Activated CD4-positive, alpha-beta T cell treated with anti-CD3 and anti-CD28 coated beads, Interleukin-2, amount 50 U/mL, for 24 hours (primary cell): ENCODE data around the gene MACROD2.

Experiments used
- DNase-seq, 2 donors: peaks; one replicate each; pipeline ENCODE4 v3.0.0-alpha.2; 2020; ENCODE audit warnings: low read depth in 1 of 2, low spot score in 1 of 2

The MACROD2 gene

DNA sequence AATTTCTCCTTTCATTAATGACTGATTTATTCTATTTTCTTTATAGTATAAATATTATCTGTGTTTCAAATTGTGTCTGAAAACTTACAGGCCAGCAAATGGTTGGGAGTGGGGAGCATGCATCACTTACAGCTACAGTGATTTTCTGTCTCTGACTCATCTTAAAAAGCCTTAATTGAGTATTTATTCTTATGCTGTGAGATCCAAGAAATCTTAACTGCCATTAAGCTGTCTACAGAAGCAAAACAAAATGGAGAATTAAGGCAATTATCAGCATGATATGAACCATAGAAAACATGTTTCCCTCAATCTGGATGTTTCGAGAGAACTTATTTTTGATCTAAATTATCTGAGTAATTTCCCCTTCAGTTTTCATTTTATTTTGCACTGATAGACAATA, 1746.8 kb downstream of the MACROD2 start:
- no peak for DNase-seq

GRCh38 chr20:15742627-15743026, 1747.3 kb downstream of the MACROD2 start:
- DNase-seq, result no peak

- no peak for DNase-seq
These were observed 1760.9 kb downstream of the MACROD2 start for GRCh38 chr20:15756002-15756753.

GRCh38 chr20:15756754-15757115, 1761.4 kb downstream of the MACROD2 start:
- DNase-seq, result no peak

GRCh38 chr20:15759594-15759993, 1764.3 kb downstream of the MACROD2 start:
- no peak for DNase-seq

DNA sequence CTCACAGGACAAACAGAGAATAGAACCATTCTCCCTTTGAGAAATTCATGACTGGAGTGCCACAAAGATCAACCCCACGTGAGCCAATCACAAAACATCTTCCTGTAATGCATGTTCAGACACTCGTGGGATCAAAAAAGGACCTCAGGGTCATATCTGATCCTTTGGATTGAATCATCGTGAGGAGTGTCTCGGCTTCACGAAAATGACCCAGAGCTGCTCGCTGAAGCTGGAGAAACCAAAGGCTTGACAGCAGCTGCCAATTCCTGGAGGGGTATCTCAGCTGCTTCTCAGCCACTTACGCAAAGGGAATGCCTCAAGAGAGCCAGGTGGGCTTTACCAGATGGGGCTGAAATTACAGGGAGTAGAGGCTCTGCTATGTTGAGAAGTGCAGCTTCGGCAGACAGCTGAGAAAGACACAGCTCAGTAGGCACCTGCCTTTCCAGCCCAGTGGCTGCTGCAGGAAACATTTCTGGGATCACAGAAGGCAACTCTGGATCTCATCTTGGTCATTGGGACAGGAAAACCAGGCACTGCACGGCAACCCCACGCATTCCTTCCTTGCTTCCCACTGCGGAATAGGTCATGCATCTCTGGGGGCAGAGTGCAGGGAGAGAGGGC, 1764.8 kb downstream of the MACROD2 start:
- DNase-seq, result no peak

GRCh38 chr20:15763366-15763765, 1768.0 kb downstream of the MACROD2 start:
- DNase-seq, result no peak

- no peak for DNase-seq
These were observed 1772.3 kb downstream of the MACROD2 start for GRCh38 chr20:15767586-15767985.

DNA sequence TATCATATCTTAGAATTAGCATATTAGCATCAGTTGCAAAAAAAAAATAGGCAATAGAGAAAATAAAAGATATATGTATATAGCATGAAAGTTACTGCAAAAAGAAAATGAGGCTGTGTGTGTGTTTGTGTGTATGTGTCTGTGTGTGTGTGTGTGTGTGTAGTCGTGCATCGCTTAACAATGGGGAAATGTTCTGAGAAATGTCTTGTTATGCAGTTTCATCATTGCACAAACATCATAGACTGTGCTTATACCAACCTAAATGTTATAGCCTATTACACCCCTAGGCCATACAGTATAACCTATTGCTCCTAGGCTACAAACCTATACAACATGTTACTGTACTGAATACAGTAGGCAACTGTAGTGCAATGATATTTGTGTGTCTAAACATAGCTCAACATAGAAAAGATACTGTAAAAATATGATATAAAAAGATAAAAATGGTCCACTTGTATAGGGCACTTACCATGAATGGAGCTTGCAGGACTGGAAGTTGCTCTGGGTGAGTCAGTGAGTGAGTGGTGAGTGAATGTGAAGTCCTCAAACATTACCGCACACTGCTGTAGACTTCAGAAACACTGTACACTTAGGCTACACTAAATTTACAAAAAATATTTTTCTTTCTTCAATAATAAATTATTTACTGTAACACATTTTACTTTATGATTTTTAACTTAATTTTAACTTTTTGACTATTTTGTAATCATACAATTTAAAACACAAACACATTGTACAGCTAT, 1772.9 kb downstream of the MACROD2 start:
- no peak for DNase-seq

DNA sequence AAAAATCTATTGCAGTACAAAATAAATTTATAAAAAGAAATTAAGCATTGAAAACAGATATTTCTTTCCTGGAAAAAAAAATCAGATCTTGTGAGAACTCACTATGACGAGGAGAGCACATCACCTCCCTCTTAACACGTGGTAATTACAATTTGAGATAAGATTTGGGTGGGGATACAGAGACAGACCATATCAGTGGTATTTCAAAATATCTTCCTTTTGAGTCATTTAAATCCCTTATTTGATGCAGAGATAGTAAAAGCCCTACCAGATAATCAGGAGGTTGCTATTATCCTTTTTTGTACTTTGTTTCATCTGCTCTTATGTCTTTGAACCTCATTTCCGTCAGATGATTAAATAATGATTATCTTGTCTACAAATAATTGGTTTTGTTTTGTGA, 1777.5 kb downstream of the MACROD2 start:
- no peak for DNase-seq

GRCh38 chr20:15774926-15775325, 1779.6 kb downstream of the MACROD2 start:
- DNase-seq, result no peak

GRCh38 chr20:15776770-15777466, 1781.6 kb downstream of the MACROD2 start:
- DNase-seq, result no peak

GRCh38 chr20:15784020-15784419, 1788.7 kb downstream of the MACROD2 start:
- DNase-seq, result no peak

GRCh38 chr20:15789079-15789478, 1793.8 kb downstream of the MACROD2 start:
- no peak for DNase-seq

DNA sequence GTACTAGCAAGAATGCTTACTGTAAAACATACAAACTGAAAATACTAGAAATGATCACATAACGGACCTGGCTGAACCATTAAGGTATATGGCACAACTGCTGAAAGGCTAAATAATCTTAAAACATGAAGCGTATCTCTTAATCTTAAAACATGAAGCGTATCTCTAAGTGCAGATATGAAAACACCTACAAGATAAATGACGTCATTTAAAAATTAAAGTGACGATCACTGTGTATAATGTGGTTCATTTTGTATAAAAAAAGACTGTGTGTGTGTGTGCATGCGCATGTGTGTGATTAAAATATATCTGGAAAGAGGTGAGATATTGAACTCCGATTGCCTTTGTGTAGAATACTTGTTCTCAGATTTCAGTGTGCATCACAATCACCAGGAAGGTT, 1797.5 kb downstream of the MACROD2 start:
- DNase-seq, result no peak

DNA sequence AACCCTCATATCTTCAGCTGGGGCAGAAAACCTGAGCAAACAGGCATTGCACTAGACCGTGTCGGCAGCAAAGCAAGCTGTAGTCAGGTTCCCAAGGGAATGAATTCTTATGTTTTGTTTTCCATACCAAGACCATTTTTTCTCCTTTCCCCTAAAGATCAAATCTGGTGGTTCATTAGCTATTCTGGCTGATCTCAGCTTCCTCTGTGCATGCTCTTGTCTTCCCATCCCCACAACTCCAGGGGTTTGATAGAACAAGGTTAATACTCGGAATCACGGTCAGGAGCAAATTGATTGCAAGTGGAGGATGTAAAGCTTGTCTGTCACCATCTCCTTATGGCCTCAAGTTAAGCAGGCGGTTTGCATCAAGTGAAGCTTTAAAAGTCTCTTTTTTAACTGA, 1799.1 kb downstream of the MACROD2 start:
- DNase-seq, result no peak

DNA sequence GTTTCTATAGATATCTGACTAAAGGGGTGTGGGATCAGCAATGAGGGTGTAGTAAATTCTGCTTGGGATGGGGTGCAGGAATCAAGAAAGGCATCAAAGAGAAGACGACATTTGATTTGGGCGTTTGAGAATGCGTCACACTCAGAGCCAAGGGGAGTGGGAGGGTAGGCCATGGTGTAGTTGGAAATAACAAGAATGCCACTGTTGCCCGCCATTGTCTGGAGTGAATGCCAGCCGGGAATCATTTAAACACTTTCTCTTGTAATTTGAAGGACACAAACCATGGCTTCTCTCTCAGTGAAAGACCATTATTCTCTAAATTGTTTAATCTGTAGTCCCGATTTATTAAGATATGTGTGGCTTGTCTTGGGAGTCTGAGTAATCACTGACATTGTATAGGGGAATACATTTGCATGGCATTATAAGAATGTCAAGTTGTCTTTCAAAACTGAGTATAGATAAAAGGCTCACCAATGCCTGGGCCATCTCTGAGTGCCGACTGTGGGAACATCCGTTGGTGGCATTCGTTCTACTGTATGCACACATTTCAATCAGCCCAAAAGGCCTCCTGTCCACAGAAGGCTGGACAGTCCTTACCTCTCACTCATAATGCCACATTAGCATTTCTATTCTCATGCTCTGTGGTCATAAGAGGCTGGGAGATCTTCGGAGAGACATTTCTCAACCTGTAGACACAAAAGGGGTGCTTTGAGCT, 1800.1 kb downstream of the MACROD2 start:
- no peak for DNase-seq

- no peak for DNase-seq
These were observed 1804.6 kb downstream of the MACROD2 start for GRCh38 chr20:15799871-15800270.

- DNase-seq, result no peak
These were observed 1806.7 kb downstream of the MACROD2 start for GRCh38 chr20:15802020-15802419.

- no peak for DNase-seq
These were observed 1809.8 kb downstream of the MACROD2 start for GRCh38 chr20:15805154-15805553.

DNA sequence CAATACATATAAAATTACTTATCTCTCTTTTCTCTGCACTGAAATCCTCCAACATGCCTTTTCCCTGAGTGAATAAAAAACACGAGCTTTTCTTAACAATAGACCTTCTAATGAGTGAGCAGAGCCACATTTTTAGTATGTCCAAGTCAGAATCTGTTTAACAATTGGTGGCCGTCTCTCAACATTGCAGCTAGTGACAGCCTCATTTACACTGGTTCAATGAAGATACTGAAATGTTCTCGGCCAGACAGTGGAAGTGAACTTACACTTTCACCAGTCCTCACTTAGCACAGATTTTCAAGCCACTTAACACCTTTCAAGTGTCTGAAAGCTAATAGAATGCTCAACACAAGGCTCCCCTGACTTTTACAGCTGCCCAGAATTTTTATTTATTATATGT, 1810.8 kb downstream of the MACROD2 start:
- DNase-seq, result no peak
